Epithelial cell of esophagus (primary cell): ENCODE data around the gene CPAMD8.

ENCODE experiments used
- DNase-seq: peaks from one replicate; pipeline ENCODE4 v3.0.0; 2010; ENCODE audit warnings: low read depth
- H3K4me3 ChIP-seq: 2 replicates; pipeline ENCODE4 v1.5.1; 2011; ENCODE audit warnings: mild to moderate bottlenecking, low read length, control low read depth
- CTCF ChIP-seq: IDR thresholded peaks from 2 replicates; pipeline ENCODE4 v1.5.1; 2011; ENCODE audit warnings: low read depth, mild to moderate bottlenecking, low read length, control low read depth, inconsistent platforms; ENCODE audit not compliant: insufficient read depth; ENCODE audit errors: missing control alignments

The CPAMD8 gene

GRCh38 chr19:16920816-16921529 is 105.6 kb downstream of the CPAMD8 start:
- H3K4me3 ChIP-seq = peak overlapping the region; percentile 9
- no peak for TF ChIP-seq CTCF
- DNase-seq = peak; percentile 98

- no peak overlapping the region for H3K4me3 ChIP-seq
- TF ChIP-seq CTCF = no peak
- DNase-seq = no peak
Measured at GRCh38 chr19:16919496-16919895, 107.1 kb downstream of the CPAMD8 start.

GRCh38 chr19:16917401-16917800 is 109.2 kb downstream of the CPAMD8 start:
- no peak overlapping the region for H3K4me3 ChIP-seq
- DNase-seq = no peak
- TF ChIP-seq CTCF = no peak

GRCh38 chr19:16915734-16916133 is 110.9 kb downstream of the CPAMD8 start:
- no peak overlapping the region for H3K4me3 ChIP-seq
- no peak for TF ChIP-seq CTCF
- no peak for DNase-seq

GRCh38 chr19:16915135-16915534 is 111.5 kb downstream of the CPAMD8 start:
- no peak overlapping the region for H3K4me3 ChIP-seq
- no peak for DNase-seq
- TF ChIP-seq CTCF = no peak

- H3K4me3 ChIP-seq = no peak overlapping the region
- DNase-seq = no peak
- no peak for TF ChIP-seq CTCF
Measured at GRCh38 chr19:16914421-16914820, 112.2 kb downstream of the CPAMD8 start.

GRCh38 chr19:16912780-16913179 is 113.8 kb downstream of the CPAMD8 start:
- TF ChIP-seq CTCF = no peak
- DNase-seq = no peak
- no peak overlapping the region for H3K4me3 ChIP-seq
